ENCODE measurements around the gene IGSF6. TPM values are rescaled to one million over a fixed set of nuclear protein-coding genes. Genes with fewer than 3 reads are reported as not detected.

IGSF6 gene
- total and polyA plus RNA-seq, 2 of the 13 experiments (the other 11 are each of a cell fraction or from before 2014, with no cell fraction given), result not detected

DNA sequence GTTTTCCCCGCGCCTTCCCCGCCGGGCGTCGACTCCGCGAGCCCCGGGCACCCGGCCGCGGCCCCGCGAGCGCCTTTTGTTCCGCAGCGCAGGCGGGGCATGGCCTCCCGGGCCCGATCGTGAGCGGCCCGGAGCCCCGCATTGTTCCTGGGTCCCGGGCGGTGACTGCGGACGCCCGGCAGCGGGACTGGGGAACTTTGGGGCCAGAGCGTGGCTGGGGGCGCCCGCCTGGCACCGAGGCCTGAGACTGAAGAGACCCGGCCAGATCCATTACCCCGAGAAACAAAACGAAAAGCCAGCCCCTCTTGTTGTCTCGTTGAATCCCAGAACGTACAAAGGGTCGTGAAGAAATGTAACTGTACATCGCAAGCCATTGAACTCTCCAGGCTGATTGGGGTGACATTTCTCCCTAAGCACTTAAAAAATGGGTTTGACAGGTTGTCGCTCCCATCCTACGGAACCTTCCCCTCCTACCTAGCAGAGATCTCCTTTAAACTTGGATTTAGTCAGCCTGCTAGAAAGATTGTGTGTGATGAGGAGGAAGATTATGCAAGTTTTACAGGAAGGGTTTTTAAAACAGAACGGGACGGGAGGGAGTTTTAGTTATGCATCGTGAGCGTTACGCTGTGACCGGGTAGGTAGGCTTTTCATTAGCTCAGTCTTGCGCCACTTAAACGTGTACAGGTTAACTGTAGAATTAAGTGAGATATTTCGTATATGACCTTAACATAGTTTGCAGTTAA is 52.2 kb downstream of the IGSF6 start (continued):
- no peak for TF ChIP-seq FOSL1 (CRISPR knock-in tag; IDR thresholded peaks at IDR 0.05; ENCODE audit: borderline replicate concordance)
- TF ChIP-seq ZNF160 (CRISPR knock-in tag; IDR thresholded peaks at IDR 0.05), result no peak
- TF ChIP-seq ONECUT2 (CRISPR knock-in tag; IDR thresholded peaks at IDR 0.05), result no peak
- TF ChIP-seq CEBPB (IDR thresholded peaks at IDR 0.05; ENCODE audit: borderline replicate concordance, low read depth, low read length), result peak; percentile 71
- TF ChIP-seq ZMYM3 (CRISPR knock-in tag; IDR thresholded peaks at IDR 0.05), result 0 out of 2 replicates have a peak, but pooled peaks have one; percentile 18
- TF ChIP-seq RXRA (CRISPR knock-in tag; IDR thresholded peaks at IDR 0.05), result no peak
- TF ChIP-seq, protein P1, sequence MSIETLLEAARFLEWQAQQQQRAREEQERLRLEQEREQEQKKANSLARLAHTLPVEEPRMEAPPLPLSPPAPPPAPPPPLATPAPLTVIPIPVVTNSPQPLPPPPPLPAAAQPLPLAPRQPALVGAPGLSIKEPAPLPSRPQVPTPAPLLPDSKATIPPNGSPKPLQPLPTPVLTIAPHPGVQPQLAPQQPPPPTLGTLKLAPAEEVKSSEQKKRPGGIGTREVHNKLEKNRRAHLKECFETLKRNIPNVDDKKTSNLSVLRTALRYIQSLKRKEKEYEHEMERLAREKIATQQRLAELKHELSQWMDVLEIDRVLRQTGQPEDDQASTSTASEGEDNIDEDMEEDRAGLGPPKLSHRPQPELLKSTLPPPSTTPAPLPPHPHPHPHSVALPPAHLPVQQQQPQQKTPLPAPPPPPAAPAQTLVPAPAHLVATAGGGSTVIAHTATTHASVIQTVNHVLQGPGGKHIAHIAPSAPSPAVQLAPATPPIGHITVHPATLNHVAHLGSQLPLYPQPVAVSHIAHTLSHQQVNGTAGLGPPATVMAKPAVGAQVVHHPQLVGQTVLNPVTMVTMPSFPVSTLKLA (IDR thresholded peaks at IDR 0.05), result no peak
- no peak for TF ChIP-seq JUNB (CRISPR knock-in tag; IDR thresholded peaks at IDR 0.05; ENCODE audit: borderline replicate concordance)
- peak; percentile 39; the same call in 1 of the 2 replicates for TF ChIP-seq ZSCAN9 (CRISPR knock-in tag; IDR thresholded peaks at IDR 0.05; ENCODE audit: borderline replicate concordance)
- no peak for TF ChIP-seq ZC3H4 (CRISPR knock-in tag; IDR thresholded peaks at IDR 0.05; ENCODE audit: borderline replicate concordance)
- no peak for TF ChIP-seq SETDB1 (CRISPR knock-in tag; IDR thresholded peaks at IDR 0.05; ENCODE audit: borderline replicate concordance)
- TF ChIP-seq NCOA2 (CRISPR knock-in tag; IDR thresholded peaks at IDR 0.05), result peak; percentile 15
- TF ChIP-seq GLI4 (CRISPR knock-in tag; IDR thresholded peaks at IDR 0.05; ENCODE audit: borderline replicate concordance), result no peak
- TF ChIP-seq HDAC1 (CRISPR knock-in tag; IDR thresholded peaks at IDR 0.05), result peak; percentile 39; the same call in 1 of the 2 replicates
- TF ChIP-seq, protein P2, sequence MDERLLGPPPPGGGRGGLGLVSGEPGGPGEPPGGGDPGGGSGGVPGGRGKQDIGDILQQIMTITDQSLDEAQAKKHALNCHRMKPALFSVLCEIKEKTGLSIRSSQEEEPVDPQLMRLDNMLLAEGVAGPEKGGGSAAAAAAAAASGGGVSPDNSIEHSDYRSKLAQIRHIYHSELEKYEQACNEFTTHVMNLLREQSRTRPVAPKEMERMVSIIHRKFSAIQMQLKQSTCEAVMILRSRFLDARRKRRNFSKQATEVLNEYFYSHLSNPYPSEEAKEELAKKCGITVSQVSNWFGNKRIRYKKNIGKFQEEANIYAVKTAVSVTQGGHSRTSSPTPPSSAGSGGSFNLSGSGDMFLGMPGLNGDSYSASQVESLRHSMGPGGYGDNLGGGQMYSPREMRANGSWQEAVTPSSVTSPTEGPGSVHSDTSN (CRISPR knock-in tag; IDR thresholded peaks at IDR 0.05), result no peak
- no peak for TF ChIP-seq MXI1 (IDR thresholded peaks at IDR 0.05; ENCODE audit: borderline replicate concordance, low read depth, low read length)
- TF ChIP-seq SNRNP70 (IDR thresholded peaks at IDR 0.05; ENCODE audit: low read depth, low read length), result no peak
- no peak for TF ChIP-seq ZNF20 (CRISPR knock-in tag; IDR thresholded peaks at IDR 0.05)
- TF ChIP-seq, protein P3, sequence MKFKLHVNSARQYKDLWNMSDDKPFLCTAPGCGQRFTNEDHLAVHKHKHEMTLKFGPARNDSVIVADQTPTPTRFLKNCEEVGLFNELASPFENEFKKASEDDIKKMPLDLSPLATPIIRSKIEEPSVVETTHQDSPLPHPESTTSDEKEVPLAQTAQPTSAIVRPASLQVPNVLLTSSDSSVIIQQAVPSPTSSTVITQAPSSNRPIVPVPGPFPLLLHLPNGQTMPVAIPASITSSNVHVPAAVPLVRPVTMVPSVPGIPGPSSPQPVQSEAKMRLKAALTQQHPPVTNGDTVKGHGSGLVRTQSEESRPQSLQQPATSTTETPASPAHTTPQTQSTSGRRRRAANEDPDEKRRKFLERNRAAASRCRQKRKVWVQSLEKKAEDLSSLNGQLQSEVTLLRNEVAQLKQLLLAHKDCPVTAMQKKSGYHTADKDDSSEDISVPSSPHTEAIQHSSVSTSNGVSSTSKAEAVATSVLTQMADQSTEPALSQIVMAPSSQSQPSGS (CRISPR knock-in tag; IDR thresholded peaks at IDR 0.05), result 0 out of 2 replicates have a peak, but pooled peaks have one; percentile 26
- no peak; the same call in 1 of the 2 replicates for TF ChIP-seq CREM (IDR thresholded peaks at IDR 0.05)
- TF ChIP-seq CREM (CRISPR knock-in tag; IDR thresholded peaks at IDR 0.05), result no peak
- TF ChIP-seq FOXK1 (CRISPR knock-in tag; IDR thresholded peaks at IDR 0.05; ENCODE audit: borderline replicate concordance, low read depth), result no peak
- no peak for TF ChIP-seq ZBTB1 (CRISPR knock-in tag; IDR thresholded peaks at IDR 0.05; ENCODE audit: borderline replicate concordance)
- TF ChIP-seq, protein P4, sequence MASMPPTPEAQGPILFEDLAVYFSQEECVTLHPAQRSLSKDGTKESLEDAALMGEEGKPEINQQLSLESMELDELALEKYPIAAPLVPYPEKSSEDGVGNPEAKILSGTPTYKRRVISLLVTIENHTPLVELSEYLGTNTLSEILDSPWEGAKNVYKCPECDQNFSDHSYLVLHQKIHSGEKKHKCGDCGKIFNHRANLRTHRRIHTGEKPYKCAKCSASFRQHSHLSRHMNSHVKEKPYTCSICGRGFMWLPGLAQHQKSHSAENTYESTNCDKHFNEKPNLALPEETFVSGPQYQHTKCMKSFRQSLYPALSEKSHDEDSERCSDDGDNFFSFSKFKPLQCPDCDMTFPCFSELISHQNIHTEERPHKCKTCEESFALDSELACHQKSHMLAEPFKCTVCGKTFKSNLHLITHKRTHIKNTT (CRISPR knock-in tag; IDR thresholded peaks at IDR 0.05), result no peak
- no peak for TF ChIP-seq ZFP41 (CRISPR knock-in tag; IDR thresholded peaks at IDR 0.05; ENCODE audit: borderline replicate concordance)
- peak; percentile 77; the same call in 1 of the 2 replicates for TF ChIP-seq ZNF782 (CRISPR knock-in tag; IDR thresholded peaks at IDR 0.05; ENCODE audit: borderline replicate concordance)
